ENCODE measurements around the gene PREX1. TPM values are rescaled to one million over a fixed set of nuclear protein-coding genes. Genes with fewer than 3 reads are reported as not detected.

The PREX1 gene
- polyA plus RNA-seq, 1 donor (not counting 4 experiments of a cell fraction or from before 2014, with no cell fraction given) = 0.22 TPM

DNA sequence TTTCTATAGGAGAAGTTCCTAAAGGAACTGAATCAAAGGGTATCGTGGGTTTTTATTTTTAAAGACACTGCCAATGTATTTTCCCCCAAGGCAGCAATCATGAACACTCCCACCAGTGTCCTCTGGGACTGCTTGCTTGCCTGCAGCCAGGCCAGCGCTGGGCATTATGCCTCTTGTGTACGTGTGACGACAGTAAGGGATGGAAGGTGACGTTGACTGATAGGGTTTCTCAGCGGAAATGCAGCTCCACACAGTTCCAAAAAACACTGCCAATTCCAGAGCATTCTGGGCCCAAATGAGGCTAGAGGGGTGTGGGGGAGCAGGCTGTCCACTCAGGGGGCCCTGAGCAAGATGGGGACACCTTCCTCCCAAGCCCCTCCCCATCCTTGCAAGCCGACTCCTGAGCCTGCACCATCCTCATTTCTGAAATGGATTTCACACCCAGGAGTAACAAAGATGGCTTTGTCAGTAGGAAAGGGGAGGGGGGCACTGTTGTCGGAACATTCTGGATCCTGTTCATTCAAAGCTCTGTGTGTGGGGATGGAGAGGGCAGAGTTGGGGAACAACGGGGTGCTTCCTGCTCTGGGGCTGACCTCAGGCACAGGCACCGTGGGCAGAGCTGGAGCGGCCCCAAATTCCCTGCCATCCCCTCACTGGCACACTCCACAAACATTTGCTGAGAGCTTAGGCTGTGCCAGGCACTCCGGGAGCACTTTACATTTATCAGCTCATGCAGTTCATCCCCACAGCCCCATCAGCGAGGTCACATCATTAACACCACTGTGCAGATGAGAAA is 20.0 kb downstream of the PREX1 start:
- H2AFZ ChIP-seq (ENCODE audit: control insufficient read depth, low read length) = no peak overlapping the region
- H3K9me1 ChIP-seq (ENCODE audit: control insufficient read depth, extremely low read depth, insufficient read depth, low read length) = no peaks in the 10 kb centered on the region
- DNase-seq (ENCODE audit: low read depth, low spot score) (no peak), FAIRE-seq (no peak)
- dilution Hi-C loops (cut with MboI; ENCODE audit: extremely low pct_ligation_motif_present, low sequenced_read_pairs) = no loop called here
- no peaks in the 10 kb centered on the region for H3K4me1 ChIP-seq (ENCODE audit: control insufficient read depth, extremely low read depth, insufficient read depth, low read length)
- peaks cover 4% of the 10 kb centered on the region for H3K27me3 ChIP-seq (ENCODE audit: control insufficient read depth, extremely low read depth, insufficient read depth, low read length)
- H4K20me1 ChIP-seq (ENCODE audit: control insufficient read depth, extremely low read depth, insufficient read depth, low read length) = no peaks in the 10 kb centered on the region
- H3K27ac ChIP-seq (ENCODE audit: control insufficient read depth, insufficient read depth, low read length) = no peak overlapping the region
- H3K9ac ChIP-seq (ENCODE audit: control insufficient read depth, extremely low read depth, insufficient read depth, low read length) = no peak overlapping the region
- peaks cover 4% of the 10 kb centered on the region for H3K9me3 ChIP-seq (ENCODE audit: control insufficient read depth, low read depth, low read length)
- no peaks in the 10 kb centered on the region for H3K36me3 ChIP-seq (ENCODE audit: control insufficient read depth in 2 of 2, extremely low read depth in 1 of 2, insufficient read depth in 2 of 2, low read length in 2 of 2)
- H3K4me2 ChIP-seq (ENCODE audit: control insufficient read depth, extremely low read depth, insufficient read depth, low read depth, low read length) = no peak overlapping the region
- H3K4me3 ChIP-seq (ENCODE audit: control insufficient read depth in 2 of 3, extremely low read depth in 1 of 3, insufficient read depth in 2 of 3, low read depth in 1 of 3, low read length in 3 of 3) = no peak overlapping the region
- TF ChIP-seq EZH2 (IDR thresholded peaks at IDR 0.05; ENCODE audit: low read length) = no peak
- TF ChIP-seq, protein P1, sequence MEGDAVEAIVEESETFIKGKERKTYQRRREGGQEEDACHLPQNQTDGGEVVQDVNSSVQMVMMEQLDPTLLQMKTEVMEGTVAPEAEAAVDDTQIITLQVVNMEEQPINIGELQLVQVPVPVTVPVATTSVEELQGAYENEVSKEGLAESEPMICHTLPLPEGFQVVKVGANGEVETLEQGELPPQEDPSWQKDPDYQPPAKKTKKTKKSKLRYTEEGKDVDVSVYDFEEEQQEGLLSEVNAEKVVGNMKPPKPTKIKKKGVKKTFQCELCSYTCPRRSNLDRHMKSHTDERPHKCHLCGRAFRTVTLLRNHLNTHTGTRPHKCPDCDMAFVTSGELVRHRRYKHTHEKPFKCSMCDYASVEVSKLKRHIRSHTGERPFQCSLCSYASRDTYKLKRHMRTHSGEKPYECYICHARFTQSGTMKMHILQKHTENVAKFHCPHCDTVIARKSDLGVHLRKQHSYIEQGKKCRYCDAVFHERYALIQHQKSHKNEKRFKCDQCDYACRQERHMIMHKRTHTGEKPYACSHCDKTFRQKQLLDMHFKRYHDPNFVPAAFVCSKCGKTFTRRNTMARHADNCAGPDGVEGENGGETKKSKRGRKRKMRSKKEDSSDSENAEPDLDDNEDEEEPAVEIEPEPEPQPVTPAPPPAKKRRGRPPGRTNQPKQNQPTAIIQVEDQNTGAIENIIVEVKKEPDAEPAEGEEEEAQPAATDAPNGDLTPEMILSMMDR (optimal IDR thresholded peaks at IDR 0.05 in 1 of 3, IDR thresholded peaks at IDR 0.05 in 1 of 3, conservative IDR thresholded peaks at IDR 0.05 in 1 of 3; ENCODE audit: extremely low read depth in 1 of 3, insufficient read depth in 2 of 3, low read length in 3 of 3) = no peak
- no peaks in the 10 kb centered on the region for H3K79me2 ChIP-seq (ENCODE audit: control insufficient read depth, insufficient read depth, low read length)

DNA sequence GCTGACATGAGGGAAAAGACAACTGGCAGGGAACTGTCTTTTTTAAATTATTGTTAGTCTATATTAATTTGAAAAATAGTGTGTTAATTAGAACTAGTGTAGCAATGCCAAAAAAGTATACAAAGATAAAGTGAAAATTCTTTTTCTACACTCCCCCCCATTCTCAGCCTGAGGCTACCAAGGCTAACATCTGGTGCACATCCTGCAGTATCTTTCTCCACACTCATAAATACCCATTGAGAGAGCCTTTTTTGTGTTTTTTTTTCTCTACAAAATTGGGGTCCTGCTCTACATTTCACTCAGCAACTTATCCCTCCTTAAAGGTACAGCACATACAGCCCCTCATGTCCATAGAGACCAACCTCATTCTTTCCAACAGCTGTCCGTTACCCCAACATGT is 20.7 kb downstream of the PREX1 start:
- dilution Hi-C loops (cut with MboI; ENCODE audit: extremely low pct_ligation_motif_present, low sequenced_read_pairs) = no loop called here

More for the DNA sequence above, 20.7 kb downstream of the PREX1 start:
- Histone ChIP-seq H3K4me2 (ENCODE audit: control insufficient read depth, extremely low read depth, insufficient read depth, low read depth, low read length) (no peak overlapping the region), H3K27me3 (ENCODE audit: control insufficient read depth, extremely low read depth, insufficient read depth, low read length) (peaks cover 4% of the 10 kb centered on the region), H2AFZ (ENCODE audit: control insufficient read depth, low read length) (no peak overlapping the region), H4K20me1 (ENCODE audit: control insufficient read depth, extremely low read depth, insufficient read depth, low read length) (no peaks in the 10 kb centered on the region), H3K4me1 (ENCODE audit: control insufficient read depth, extremely low read depth, insufficient read depth, low read length) (no peaks in the 10 kb centered on the region), H3K27ac (ENCODE audit: control insufficient read depth, insufficient read depth, low read length) (no peak overlapping the region), H3K79me2 (ENCODE audit: control insufficient read depth, insufficient read depth, low read length) (no peaks in the 10 kb centered on the region), H3K9ac (ENCODE audit: control insufficient read depth, extremely low read depth, insufficient read depth, low read length) (no peak overlapping the region), H3K9me3 (ENCODE audit: control insufficient read depth, low read depth, low read length) (peaks cover 4% of the 10 kb centered on the region), H3K4me3 (ENCODE audit: control insufficient read depth in 2 of 3, extremely low read depth in 1 of 3, insufficient read depth in 2 of 3, low read depth in 1 of 3, low read length in 3 of 3) (no peak overlapping the region), H3K9me1 (ENCODE audit: control insufficient read depth, extremely low read depth, insufficient read depth, low read length) (no peaks in the 10 kb centered on the region), H3K36me3 (ENCODE audit: control insufficient read depth in 2 of 2, extremely low read depth in 1 of 2, insufficient read depth in 2 of 2, low read length in 2 of 2) (no peaks in the 10 kb centered on the region)
- no peak for DNase-seq (ENCODE audit: low read depth, low spot score)
- TF ChIP-seq EZH2 (IDR thresholded peaks at IDR 0.05; ENCODE audit: low read length) = no peak
- TF ChIP-seq, protein P1 (optimal IDR thresholded peaks at IDR 0.05 in 1 of 3, IDR thresholded peaks at IDR 0.05 in 1 of 3, conservative IDR thresholded peaks at IDR 0.05 in 1 of 3; ENCODE audit: extremely low read depth in 1 of 3, insufficient read depth in 2 of 3, low read length in 3 of 3) = no peak
- no peak for FAIRE-seq
